Activated T-cell treated with anti-CD3 and anti-CD28 coated beads for 4 hours (primary cell): ENCODE data around the gene RIPOR2.

Experiments
- DNase-seq: peaks from one replicate; pipeline ENCODE4 v3.0.0-alpha.2; 2020

The RIPOR2 gene

GRCh38 chr6:24840187-24840586, 95.6 kb downstream of the RIPOR2 start:
- DNase-seq = no peak

- no peak for DNase-seq
These were observed 96.8 kb downstream of the RIPOR2 start for GRCh38 chr6:24838994-24839393.

DNA sequence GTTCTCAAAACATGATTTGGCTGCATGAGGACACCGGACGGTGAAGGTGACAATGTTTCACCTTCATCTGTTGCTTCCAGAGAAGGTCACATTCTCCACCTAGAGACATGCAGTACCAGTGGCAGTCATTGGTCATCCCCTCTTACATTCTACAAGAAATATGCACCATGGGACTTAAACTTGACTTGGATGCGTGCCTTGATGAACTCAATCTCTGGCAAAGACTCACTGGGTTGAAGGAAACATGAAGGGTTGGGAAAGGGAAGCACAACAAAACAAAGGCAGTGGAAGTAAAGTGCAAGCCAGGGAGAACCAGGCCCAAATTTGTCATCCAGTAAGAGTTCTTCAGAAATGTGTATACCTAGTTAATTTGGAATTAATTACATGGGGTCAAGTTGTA, 97.7 kb downstream of the RIPOR2 start:
- no peak for DNase-seq

DNA sequence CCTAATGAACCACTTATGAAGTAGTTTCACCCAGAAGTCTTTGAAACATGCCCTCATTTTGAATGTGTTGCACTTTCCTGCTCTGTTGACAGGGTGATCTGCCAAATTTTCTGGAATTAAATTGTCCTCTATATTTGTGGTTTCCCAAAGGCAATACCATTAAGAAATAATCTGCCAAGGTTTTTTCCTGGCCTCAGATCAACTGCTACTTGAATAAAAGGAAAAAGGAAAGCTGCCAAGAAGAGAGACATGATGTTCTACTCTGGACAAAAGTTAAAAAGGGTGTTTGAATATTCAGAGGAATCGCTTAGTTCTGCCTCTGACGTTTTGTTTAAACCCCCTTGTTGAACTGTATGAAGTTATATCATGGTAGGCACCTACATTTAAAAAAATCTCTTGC, 99.7 kb downstream of the RIPOR2 start:
- DNase-seq = no peak

GRCh38 chr6:24833711-24834386, 101.9 kb downstream of the RIPOR2 start:
- DNase-seq = no peak

DNA sequence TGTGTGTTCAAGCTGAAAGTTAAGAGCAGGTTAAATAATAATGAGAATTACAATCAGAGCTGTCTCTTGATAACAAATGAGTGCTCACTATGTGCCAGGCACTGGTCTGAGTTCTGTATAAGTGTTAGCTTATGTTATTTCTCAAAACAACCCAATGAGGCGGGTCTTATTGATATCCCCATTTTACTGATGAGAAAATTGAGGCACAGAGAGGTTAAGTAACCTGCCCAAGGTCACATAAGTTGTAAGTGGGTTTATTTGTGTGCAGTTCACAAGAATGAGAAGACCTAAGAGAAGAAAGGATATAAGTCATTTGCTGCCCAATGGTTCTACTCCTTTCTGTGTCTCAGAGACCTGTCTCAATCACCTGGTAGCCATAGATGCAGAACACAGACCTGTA, 103.0 kb downstream of the RIPOR2 start:
- no peak for DNase-seq

DNA sequence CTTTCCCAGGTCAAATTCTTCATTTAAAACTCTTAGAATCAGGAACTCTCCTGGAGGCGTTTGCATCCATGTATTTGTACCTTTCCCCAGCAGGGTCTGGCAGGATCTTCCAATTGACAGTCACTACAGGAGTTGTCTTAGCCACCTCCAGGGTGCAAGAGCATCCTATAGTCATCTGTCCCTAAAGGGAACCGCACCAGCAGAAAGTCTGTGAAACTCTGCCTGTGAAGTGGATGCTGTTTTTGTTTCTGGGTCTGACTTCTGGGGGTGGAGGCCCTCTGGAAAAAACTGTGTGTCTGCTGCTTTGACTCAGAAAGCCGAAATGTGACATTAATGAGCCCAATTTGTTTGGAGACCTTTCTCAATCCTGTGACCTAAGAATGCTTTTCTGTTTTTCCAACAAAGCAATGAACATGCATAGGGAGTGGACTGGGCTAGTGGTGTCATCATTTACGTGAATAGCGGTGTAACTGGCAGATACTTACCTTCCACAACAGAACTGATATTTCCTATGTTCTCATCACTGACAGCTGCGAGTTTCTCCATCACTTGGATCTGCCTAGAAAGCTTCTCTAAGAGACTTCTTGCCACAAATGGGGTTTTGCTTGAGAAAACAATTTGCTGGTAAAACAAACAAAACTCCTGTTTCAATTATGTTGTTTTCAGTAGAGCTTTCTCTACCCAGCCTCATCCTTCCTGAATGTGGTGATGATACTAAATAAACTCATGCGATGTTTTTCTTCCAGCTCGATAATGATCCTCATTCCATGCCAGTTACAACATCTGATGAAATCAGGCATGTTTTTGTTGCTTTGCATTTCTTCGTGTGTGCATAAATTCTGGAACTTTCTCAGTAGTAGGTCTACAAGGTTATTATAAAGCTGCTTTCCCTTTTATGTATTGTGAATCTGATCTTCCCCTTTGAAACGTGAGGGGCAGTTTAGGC, 103.7 kb downstream of the RIPOR2 start:
- DNase-seq = no peak

DNA sequence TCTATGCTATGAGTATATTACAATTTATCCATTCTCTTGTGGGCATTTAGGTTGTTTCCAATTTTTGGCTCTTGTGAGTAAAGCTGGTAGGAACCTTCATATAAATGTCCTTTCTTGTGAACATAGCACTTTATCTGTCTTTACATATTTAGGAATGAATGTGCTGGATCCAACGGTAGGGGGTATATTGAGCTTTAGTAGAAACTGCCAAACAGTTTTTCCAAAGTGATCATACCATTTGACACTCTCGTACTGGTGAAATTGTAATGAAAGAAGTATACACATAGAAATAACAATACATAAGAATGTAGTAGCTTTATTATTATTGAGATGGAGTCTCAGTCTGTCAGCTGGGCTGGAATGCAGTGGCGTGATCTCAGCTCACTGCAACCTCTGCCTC, 106.1 kb downstream of the RIPOR2 start:
- no peak for DNase-seq

GRCh38 chr6:24827970-24828369, 107.8 kb downstream of the RIPOR2 start:
- DNase-seq = no peak

- no peak for DNase-seq
These were observed 108.6 kb downstream of the RIPOR2 start for GRCh38 chr6:24827162-24827561.

DNA sequence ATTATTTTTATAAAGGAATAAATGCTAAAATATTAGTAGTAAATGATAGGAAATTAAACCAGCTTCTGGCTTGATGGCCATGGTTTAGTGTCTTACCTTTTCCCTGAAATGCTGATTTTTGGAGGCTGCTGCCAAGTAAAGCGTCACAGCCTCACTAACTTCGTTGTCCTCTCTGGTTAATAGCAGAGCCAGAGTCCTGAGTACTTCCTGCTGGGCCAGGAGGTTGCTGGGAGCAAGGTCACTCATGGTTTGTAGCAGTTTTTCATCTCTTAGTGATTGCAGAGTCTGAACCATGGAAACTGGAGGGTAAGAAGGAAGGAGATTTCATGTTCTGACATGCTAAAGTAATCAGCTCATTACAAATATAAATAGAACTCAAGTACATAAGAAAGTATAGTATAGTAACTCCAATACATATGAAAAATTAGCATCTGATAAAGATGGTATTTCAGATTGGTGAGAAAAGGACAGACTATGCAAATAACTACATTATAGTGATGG, 110.6 kb downstream of the RIPOR2 start:
- DNase-seq = no peak

DNA sequence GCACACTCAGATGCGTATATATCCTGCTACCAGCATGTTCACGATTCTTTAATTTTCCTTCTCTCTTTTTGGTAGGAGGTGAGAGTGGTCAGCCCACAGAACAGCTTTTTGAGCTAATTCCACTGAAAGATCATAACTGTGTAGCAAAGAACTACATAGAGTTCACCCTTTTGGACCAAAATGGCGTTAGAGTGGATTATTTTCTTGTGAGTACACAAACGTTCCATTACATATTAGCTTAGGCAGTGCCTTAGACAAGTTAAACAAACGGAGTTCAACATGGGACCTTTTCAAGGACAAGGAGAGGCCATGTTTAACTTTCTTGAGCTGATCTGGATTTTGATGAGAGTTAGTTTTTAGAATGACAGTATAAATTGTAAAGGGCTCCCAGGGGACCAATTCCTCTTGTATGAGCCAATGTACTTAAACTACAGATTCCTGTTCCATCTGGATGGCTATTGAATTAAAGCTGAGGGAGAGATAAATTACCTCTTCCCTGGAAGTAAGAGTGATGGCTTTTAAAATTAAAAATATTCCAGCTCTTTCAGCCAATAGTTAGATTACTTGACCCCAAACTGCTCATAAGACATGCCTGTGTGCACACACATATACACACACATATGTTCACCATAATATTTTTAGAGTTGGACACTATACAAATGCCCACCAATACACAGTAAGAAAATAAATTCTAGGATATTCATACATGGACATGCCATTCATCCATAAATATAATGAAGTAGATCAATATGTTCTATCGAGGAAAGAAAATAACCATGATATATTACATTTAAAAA, 111.4 kb downstream of the RIPOR2 start:
- no peak for DNase-seq

DNA sequence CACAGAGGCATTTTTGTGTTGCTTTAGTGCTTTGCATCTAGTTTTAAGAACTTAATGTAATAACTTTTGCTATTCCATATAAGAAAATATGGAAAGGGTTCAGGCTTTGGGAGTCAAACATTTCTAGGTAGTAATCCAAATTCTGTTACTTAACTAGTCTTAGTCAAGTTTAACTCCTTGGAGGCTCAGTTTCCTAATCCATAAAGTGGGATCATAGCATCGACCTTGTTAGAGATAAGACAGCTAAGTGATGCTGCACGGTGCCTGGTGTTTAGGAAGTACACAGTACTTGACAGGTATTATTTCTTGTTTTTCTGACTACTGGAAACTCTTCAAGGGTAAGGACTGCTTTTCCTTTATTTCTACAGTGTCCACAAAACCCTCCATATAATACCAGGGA, 112.6 kb downstream of the RIPOR2 start:
- DNase-seq = no peak

DNA sequence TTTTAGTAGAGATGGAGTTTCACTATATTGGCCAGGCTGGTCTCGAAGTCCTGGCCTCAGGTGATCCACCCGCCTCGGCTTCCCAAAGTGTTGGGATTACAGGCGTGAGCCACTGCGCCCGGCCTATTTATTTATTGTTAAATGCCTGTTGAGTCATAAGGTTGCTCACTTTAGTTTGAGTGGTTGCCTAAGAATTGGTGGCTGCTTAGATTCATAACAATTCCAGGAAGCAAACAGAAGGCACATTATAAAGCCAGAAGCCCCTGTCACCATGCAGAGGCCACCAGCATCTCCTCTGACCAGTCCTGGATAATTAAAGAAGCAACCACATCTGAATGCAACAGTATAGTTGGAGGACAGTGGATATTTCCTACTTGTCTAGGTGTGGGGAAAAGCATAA, 113.1 kb downstream of the RIPOR2 start:
- no peak for DNase-seq

- no peak for DNase-seq
These were observed 113.8 kb downstream of the RIPOR2 start for GRCh38 chr6:24821860-24822444.

DNA sequence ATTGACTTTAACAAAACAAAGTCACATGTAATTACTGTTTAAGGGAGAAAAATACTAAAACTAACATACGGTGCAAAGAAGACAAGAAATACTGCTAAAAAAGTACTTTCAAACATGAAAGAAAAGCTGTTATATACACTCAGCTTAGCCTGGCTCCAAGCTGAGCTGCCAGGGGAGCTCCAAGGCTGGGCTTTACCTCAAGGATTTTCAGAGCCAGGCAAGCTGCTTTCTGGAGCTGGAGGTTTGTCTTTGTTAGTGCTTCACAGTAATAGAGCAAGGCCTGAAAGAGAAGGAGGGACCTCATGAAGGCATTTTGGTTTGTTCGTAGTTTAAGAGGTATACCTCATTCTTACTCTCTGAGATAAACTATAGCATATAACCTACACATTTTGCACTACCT, 117.4 kb downstream of the RIPOR2 start:
- DNase-seq = no peak

DNA sequence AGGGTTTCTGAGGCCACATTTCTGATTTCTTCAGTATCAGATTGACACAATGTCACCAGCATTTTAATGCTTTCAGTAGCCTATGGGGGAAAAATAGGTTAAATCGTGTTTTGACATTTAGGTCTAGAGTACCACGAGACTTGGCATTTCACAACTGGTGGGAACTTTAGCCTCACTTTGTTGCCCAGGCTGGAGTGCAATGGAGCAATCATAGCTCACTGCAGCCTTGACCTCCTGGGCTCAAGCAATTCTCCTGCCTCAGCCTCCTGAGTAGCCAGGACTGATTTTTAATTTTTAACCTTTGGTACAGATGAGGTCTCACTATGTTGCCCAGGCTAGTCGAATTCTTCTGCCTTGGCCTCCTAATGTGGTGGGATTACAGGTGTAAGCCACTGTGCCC, 126.0 kb downstream of the RIPOR2 start:
- DNase-seq = no peak

DNA sequence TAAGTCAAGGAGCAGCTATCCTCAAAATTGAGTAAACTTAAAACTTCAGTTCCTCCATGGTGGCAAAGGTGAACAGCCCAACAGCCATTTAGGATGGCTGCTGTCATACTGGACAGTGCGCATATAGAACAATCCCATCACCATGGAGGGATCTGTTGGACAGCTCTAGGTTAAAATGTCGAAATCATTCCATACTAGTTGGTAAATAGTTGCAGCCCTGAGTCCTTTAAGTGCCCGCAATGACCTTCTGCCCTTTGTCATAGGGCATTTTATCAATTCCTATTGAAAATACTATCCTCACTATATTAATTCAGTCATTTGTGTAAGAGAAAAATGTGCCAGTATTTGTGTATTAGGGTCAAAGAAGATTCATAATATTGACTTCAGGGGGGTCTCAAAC, 128.2 kb downstream of the RIPOR2 start:
- no peak for DNase-seq

GRCh38 chr6:24802271-24803059, 133.3 kb downstream of the RIPOR2 start:
- no peak for DNase-seq

DNA sequence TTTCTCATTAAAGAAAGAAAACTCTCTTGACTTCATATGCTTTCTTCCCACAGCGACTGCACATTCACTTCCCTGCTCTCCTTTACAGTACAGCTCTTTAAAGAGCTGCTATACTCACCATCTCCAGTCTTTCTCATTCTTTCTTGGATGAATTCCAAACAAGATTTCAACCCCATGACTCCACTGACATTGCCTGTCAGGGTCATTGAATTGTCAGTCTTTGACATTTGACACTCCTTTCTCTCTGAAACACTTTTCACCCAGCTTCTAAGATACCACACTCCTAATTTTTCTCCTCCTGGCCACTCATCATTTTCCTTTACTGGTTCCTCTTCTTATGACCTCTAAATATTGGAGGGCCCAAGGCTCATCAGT, 136.2 kb downstream of the RIPOR2 start:
- DNase-seq = no peak

- no peak for DNase-seq
These were observed 136.8 kb downstream of the RIPOR2 start, which contains the start of gene ARMH2 for GRCh38 chr6:24798740-24799540. Gene ARMH2 (minus strand): TSS chr6:24798917. CDS start chr6:24798857, 60 bp downstream.
